Dedifferentiated amniotic fluid mesenchymal stem cell (primary cell): ENCODE measurements around the gene BUD31.
"Not testable (repeated sequence)": the region's sequence is repeated elsewhere in the genome, so short reads cannot be mapped to it uniquely, and the experiment has no call there.

Experiments
- DNase-seq: peaks from one replicate; pipeline ENCODE4 v3.0.0-alpha.2; 2016; ENCODE audit errors: extremely low spot score

BUD31 gene

GRCh38 chr7:99399597-99399996 lies 9.2 kb upstream of the BUD31 start:
- DNase-seq = no peak

- DNase-seq = no peak
These were observed 5.9 kb upstream of the BUD31 start for GRCh38 chr7:99402854-99403253.

- DNase-seq = no peak
These were observed 5.0 kb upstream of the BUD31 start for GRCh38 chr7:99403764-99404163.

- DNase-seq = no peak
These were observed 4.4 kb upstream of the BUD31 start for GRCh38 chr7:99404235-99404976.

GRCh38 chr7:99404977-99405320 lies 3.8 kb upstream of the BUD31 start:
- no peak for DNase-seq

- no peak for DNase-seq
These were observed 2.2 kb upstream of the BUD31 start for GRCh38 chr7:99406557-99406956.

GRCh38 chr7:99407872-99408378 lies 844 bp upstream of the BUD31 start:
- DNase-seq = peak; percentile 79

GRCh38 chr7:99409192-99409572 lies 413 bp downstream of the BUD31 start:
- no peak for DNase-seq

GRCh38 chr7:99409806-99410205 lies 1.0 kb downstream of the BUD31 start:
- no peak for DNase-seq

- no peak for DNase-seq
These were observed 1.9 kb downstream of the BUD31 start for GRCh38 chr7:99410635-99411034.

GRCh38 chr7:99415513-99416127 lies 6.9 kb downstream of the BUD31 start:
- peak; percentile 46 for DNase-seq

GRCh38 chr7:99418260-99418659 lies 9.5 kb downstream of the BUD31 start:
- DNase-seq = no peak

GRCh38 chr7:99419323-99420021 lies 10.7 kb downstream of the BUD31 start:
- no peak for DNase-seq

- DNase-seq = no peak
These were observed 11.4 kb downstream of the BUD31 start for GRCh38 chr7:99420213-99420612.

GRCh38 chr7:99420986-99421385 lies 12.2 kb downstream of the BUD31 start:
- DNase-seq = no peak

GRCh38 chr7:99422186-99422585 lies 13.4 kb downstream of the BUD31 start:
- DNase-seq = no peak

- no peak for DNase-seq
These were observed 13.9 kb downstream of the BUD31 start for GRCh38 chr7:99422625-99423024.

- DNase-seq = no peak
These were observed 16.4 kb downstream of the BUD31 start for GRCh38 chr7:99424932-99425730.

GRCh38 chr7:99428972-99429566 lies 20.3 kb downstream of the BUD31 start:
- DNase-seq = no peak

GRCh38 chr7:99429756-99430155 lies 21.0 kb downstream of the BUD31 start:
- DNase-seq = no peak

- DNase-seq = not testable (repeated sequence)
These were observed 23.2 kb downstream of the BUD31 start for GRCh38 chr7:99431756-99432540.
